A673 (cell line): ENCODE results near the gene EMCN. TPM values are rescaled to one million over a fixed set of nuclear protein-coding genes. Genes with fewer than 3 reads are reported as not detected.

Experiments used
- BruUV-seq: library from RNA; stranded (reverse); fragments of 400-500 nt; replicated peaks from 2 replicates; lab custom pipeline; 2021; lab: Mats Ljungman, UMichigan
- CTCF ChIA-PET: fragments of 300-600 bp; sonication (Branson Sonifier 250); formaldehyde crosslinking; loops from one replicate; lab custom pipeline; 2022; ENCODE audit warnings: antibody characterized with exemption; lab: Charles Lee
- POLR2A ChIA-PET: fragments of 300-600 bp; sonication (Branson Sonifier 250); formaldehyde crosslinking; loops from one replicate; lab custom pipeline; 2022; ENCODE audit warnings: antibody characterized with exemption; ENCODE audit not compliant: low non-redundant PET; lab: Charles Lee
- DNase-seq: peaks from one replicate; pipeline ENCODE4 v3.0.0-alpha.2; 2015; ENCODE audit warnings: low spot score
- H3K27ac ChIP-seq: fragments of 200-600 bp; sonication (generic); 2 replicates; pipeline ENCODE4 v1.5.1; 2016; ENCODE audit warnings: mixed run types, low read depth, mild to moderate bottlenecking, mixed read lengths, antibody characterized with exemption, low read length; ENCODE audit not compliant: poor library complexity, severe bottlenecking
- H3K27me3 ChIP-seq: fragments of 200-600 bp; sonication (generic); replicated peaks from 2 replicates; pipeline ENCODE4 v1.6.1; 2017; ENCODE audit warnings: mixed run types, low read depth, mild to moderate bottlenecking, mixed read lengths, antibody characterized with exemption, low read length; ENCODE audit not compliant: insufficient read depth, poor library complexity
- H3K36me3 ChIP-seq: fragments of 200-600 bp; sonication (generic); 2 replicates; pipeline ENCODE4 v1.6.1; 2016; ENCODE audit warnings: mixed run types, mild to moderate bottlenecking, mixed read lengths, antibody characterized with exemption, low read length; ENCODE audit not compliant: insufficient read depth, poor library complexity, severe bottlenecking
- H3K4me1 ChIP-seq: fragments of 200-600 bp; sonication (generic); 2 replicates; pipeline ENCODE4 v1.6.1; 2017; ENCODE audit warnings: mixed run types, mild to moderate bottlenecking, mixed read lengths, antibody characterized with exemption, low read length; ENCODE audit not compliant: insufficient read depth, poor library complexity, severe bottlenecking
- H3K4me3 ChIP-seq: fragments of 200-600 bp; sonication (generic); 2 replicates; pipeline ENCODE4 v1.5.1; 2016; ENCODE audit warnings: low read depth, mixed run types, mild to moderate bottlenecking, mixed read lengths, low read length; ENCODE audit not compliant: poor library complexity, severe bottlenecking
- H3K9me3 ChIP-seq: fragments of 200-600 bp; sonication (generic); 2 replicates; pipeline ENCODE4 v1.6.1; 2016; ENCODE audit warnings: mixed run types, low read depth, mild to moderate bottlenecking, mixed read lengths, antibody characterized with exemption, low read length; ENCODE audit not compliant: poor library complexity, severe bottlenecking
- CTCF ChIP-seq: fragments of 300-800, 200-600 bp; sonication (generic); conservative IDR thresholded peaks from 2 replicates; pipeline ENCODE4 v1.5.1; 2017; ENCODE audit warnings: low read depth, mild to moderate bottlenecking, antibody characterized with exemption, low read length, moderate library complexity, mixed read lengths
- EZH2 ChIP-seq: fragments of 200-600 bp; sonication (generic); IDR thresholded peaks from 2 replicates; pipeline ENCODE4 v1.6.1; 2017; ENCODE audit warnings: borderline replicate concordance, low read depth, mild to moderate bottlenecking, mixed read lengths, antibody characterized with exemption, low read length; ENCODE audit not compliant: poor library complexity, severe bottlenecking
- intact Hi-C: fragments of 100-400 bp; cut with micrococcal nuclease; formaldehyde crosslinking; loops from one replicate; pipeline ENCODE4 v1.10.0; 2022; ENCODE audit not compliant: unreplicated experiment
- total RNA-seq: library from RNA; stranded (reverse); gene quantifications from 2 replicates; pipeline ENCODE4 v1.2.3, GENCODE V29; 2021

EMCN gene
- total RNA-seq, 1 experiment from 2014 or later: 7.8 TPM

GRCh38 chr4:100545427-100545826, 27.6 kb upstream of the EMCN start:
- Histone ChIP-seq H3K27me3 (no peaks in the 10 kb centered on the region), H3K9me3 (no peaks in the 10 kb centered on the region), H3K4me3 (no peak overlapping the region), H3K4me1 (no peaks in the 10 kb centered on the region), H3K36me3 (no peaks in the 10 kb centered on the region), H3K27ac (no peak overlapping the region)
- ChIA-PET POLR2A (no interaction called here), CTCF (no interaction called here)
- DNase-seq: no peak
- BruUV-seq: no TSS peak
- TF ChIP-seq CTCF (no peak), EZH2 (no peak)
- intact Hi-C loops: no loop called here

- H3K9me3 ChIP-seq: no peaks in the 10 kb centered on the region
- ChIA-PET POLR2A (no interaction called here), CTCF (no interaction called here)
- H3K4me3 ChIP-seq: no peak overlapping the region
- no peak overlapping the region for H3K27ac ChIP-seq
- TF ChIP-seq EZH2 (no peak), CTCF (no peak)
- BruUV-seq: no TSS peak
- DNase-seq: no peak
- H3K27me3 ChIP-seq: no peaks in the 10 kb centered on the region
- H3K4me1 ChIP-seq: no peaks in the 10 kb centered on the region
- intact Hi-C loops: no loop called here
- H3K36me3 ChIP-seq: no peaks in the 10 kb centered on the region
These were observed 22.3 kb upstream of the EMCN start for GRCh38 chr4:100540131-100540530.

GRCh38 chr4:100539706-100540105, 21.9 kb upstream of the EMCN start:
- BruUV-seq: no TSS peak

More at GRCh38 chr4:100539706-100540105, 21.9 kb upstream of the EMCN start:
- Histone ChIP-seq H3K27ac (no peak overlapping the region), H3K27me3 (no peaks in the 10 kb centered on the region), H3K36me3 (no peaks in the 10 kb centered on the region), H3K4me1 (no peaks in the 10 kb centered on the region), H3K9me3 (no peaks in the 10 kb centered on the region), H3K4me3 (no peak overlapping the region)
- ChIA-PET CTCF (no interaction called here), POLR2A (no interaction called here)
- intact Hi-C loops: no loop called here
- TF ChIP-seq EZH2: no peak
- no peak for TF ChIP-seq CTCF
- DNase-seq: no peak
